Endodermal cell (in vitro differentiated cells): ENCODE results near the gene CAMK1. TPM values are rescaled to one million over a fixed set of nuclear protein-coding genes. Genes with fewer than 3 reads are reported as not detected.

Experiments
- DNase-seq: peaks from one replicate; pipeline ENCODE4 v3.0.0-alpha.2; 2017
- H3K27ac ChIP-seq: 2 replicates; pipeline ENCODE4 v1.5.1; 2013; ENCODE audit warnings: mild to moderate bottlenecking, low read depth, low read length, moderate library complexity
- H3K27me3 ChIP-seq: 2 replicates; pipeline ENCODE4 v1.6.1; 2013; ENCODE audit warnings: mild to moderate bottlenecking, low read length, moderate library complexity; ENCODE audit not compliant: insufficient read depth, control insufficient read depth, poor library complexity, severe bottlenecking
- H3K36me3 ChIP-seq: 2 replicates; pipeline ENCODE4 v1.7.0; 2013; ENCODE audit warnings: mild to moderate bottlenecking, low read length, moderate library complexity; ENCODE audit not compliant: control insufficient read depth, insufficient read depth
- H3K4me1 ChIP-seq: one replicate; pipeline ENCODE4 v1.7.0; 2013; ENCODE audit warnings: low read length; ENCODE audit not compliant: control insufficient read depth, insufficient read depth
- H3K4me3 ChIP-seq: 2 replicates; pipeline ENCODE4 v1.5.1; 2013; ENCODE audit warnings: mild to moderate bottlenecking, low read length, moderate library complexity
- H3K9ac ChIP-seq: 2 replicates; pipeline ENCODE4 v1.6.1; 2013; ENCODE audit warnings: mild to moderate bottlenecking, low read length, moderate library complexity; ENCODE audit not compliant: poor library complexity, severe bottlenecking; ENCODE audit errors: extremely low read depth
- H3K9me3 ChIP-seq: 2 replicates; pipeline ENCODE4 v1.6.1; 2013; ENCODE audit warnings: mild to moderate bottlenecking, low read length, moderate library complexity; ENCODE audit not compliant: control insufficient read depth
- H3K27ac Mint-ChIP-seq: 2 replicates; pipeline ENCODE4 v1.8.0; 2020; ENCODE audit warnings: mixed read lengths
- H3K27me3 Mint-ChIP-seq: 2 replicates; pipeline ENCODE4 v1.8.0; 2021; ENCODE audit warnings: mild to moderate bottlenecking, mixed read lengths; ENCODE audit not compliant: insufficient read depth
- H3K36me3 Mint-ChIP-seq: 2 replicates; pipeline ENCODE4 v1.8.0; 2020; ENCODE audit warnings: low read depth, mixed read lengths
- H3K4me1 Mint-ChIP-seq: 2 replicates; pipeline ENCODE4 v1.8.0; 2020; ENCODE audit warnings: mixed read lengths
- H3K4me3 Mint-ChIP-seq: 2 replicates; pipeline ENCODE4 v1.8.0; 2020; ENCODE audit warnings: mild to moderate bottlenecking, moderate library complexity, mixed read lengths
- H3K9me3 Mint-ChIP-seq: 2 replicates; pipeline ENCODE4 v1.8.0; 2020; ENCODE audit warnings: mild to moderate bottlenecking, mixed read lengths
- CTCF ChIP-seq: fragments of 200-600 bp; sonication (generic); conservative IDR thresholded peaks from 2 replicates; pipeline ENCODE4 v1.5.0; 2021; ENCODE audit warnings: antibody characterized with exemption, mild to moderate bottlenecking
- WGBS, 2 experiments: methylation state at CpG; one replicate each; pipeline versions ENCODE4 v1.1.5 to v1.1.7; 2013; ENCODE audit warnings: missing lambda C conversion rate in 2 of 2, mixed read lengths in 1 of 2; ENCODE audit not compliant: insufficient coverage in 1 of 2, insufficient read length in 1 of 2; 5-methylcytosine and 5-hydroxymethylcytosine counted together
- total RNA-seq, 2 donors: library from RNA; stranded (reverse); fragmentation: NEBNext Ultra II Directional in 1 of 2; extraction: Animal tissue kit (Norgen Biotek cat#: 25700) in 1 of 2; gene quantifications; 2 replicates in 1 of 2; 3 replicates in 1 of 2; pipeline ENCODE4 v1.2.1, GENCODE V29; 2021

The CAMK1 gene
- total RNA-seq, 2 donors from 2014 or later = 10.1 to 13.3 TPM

- Histone ChIP-seq H3K4me3 (no peak overlapping the region), H3K4me1 (no peaks in the 10 kb centered on the region), H3K9ac (no peak overlapping the region), H3K27me3 (peaks cover 14% of the 10 kb centered on the region), H3K36me3 (no peaks in the 10 kb centered on the region), H3K27ac (no peak overlapping the region), H3K9me3 (no peaks in the 10 kb centered on the region)
- Mint-ChIP-seq H3K9me3 (no peaks in the 10 kb centered on the region), H3K4me1 (no peaks in the 10 kb centered on the region), H3K4me3 (no peak overlapping the region), H3K36me3 (no peaks in the 10 kb centered on the region), H3K27ac (no peak overlapping the region), H3K27me3 (peaks cover 3% of the 10 kb centered on the region)
- WGBS, 2 experiments = 75 to 92% methylated on average over 2 of the region's 2 CpGs
- no peak for DNase-seq
- no peak for TF ChIP-seq CTCF
Observed at GRCh38 chr3:9721700-9722060, 48.1 kb downstream of the CAMK1 start.

GRCh38 chr3:9721015-9721699 is 48.6 kb downstream of the CAMK1 start:
- H3K9ac ChIP-seq = no peak overlapping the region
- Mint-ChIP-seq H3K4me1 (no peaks in the 10 kb centered on the region), H3K27ac (no peak overlapping the region), H3K9me3 (no peaks in the 10 kb centered on the region), H3K4me3 (no peak overlapping the region), H3K27me3 (peaks cover 3% of the 10 kb centered on the region), H3K36me3 (no peaks in the 10 kb centered on the region)
- no peaks in the 10 kb centered on the region for H3K4me1 ChIP-seq
- TF ChIP-seq CTCF = no peak
- H3K36me3 ChIP-seq = no peaks in the 10 kb centered on the region
- no peaks in the 10 kb centered on the region for H3K9me3 ChIP-seq
- H3K4me3 ChIP-seq = no peak overlapping the region
- no peak overlapping the region for H3K27ac ChIP-seq
- DNase-seq = no peak
- H3K27me3 ChIP-seq = peaks cover 14% of the 10 kb centered on the region
- 57 to 65% methylated on average over 2 to 7 of the region's 7 CpGs for WGBS, 2 experiments

GRCh38 chr3:9718118-9718517 is 51.6 kb downstream of the CAMK1 start:
- H3K36me3 Mint-ChIP-seq = no peaks in the 10 kb centered on the region
- H3K4me1 Mint-ChIP-seq = no peaks in the 10 kb centered on the region
- TF ChIP-seq CTCF = no peak
- no peaks in the 10 kb centered on the region for H3K4me1 ChIP-seq
- peaks cover 8% of the 10 kb centered on the region for H3K27me3 Mint-ChIP-seq
- no peak for DNase-seq
- H3K9ac ChIP-seq = no peak overlapping the region
- no peak overlapping the region for H3K27ac ChIP-seq
- H3K4me3 ChIP-seq = no peak overlapping the region
- H3K27me3 ChIP-seq = peaks cover 17% of the 10 kb centered on the region
- no peaks in the 10 kb centered on the region for H3K9me3 Mint-ChIP-seq
- WGBS, 2 experiments = 73 to 82% methylated on average over 2 to 4 of the region's 4 CpGs
- H3K36me3 ChIP-seq = no peaks in the 10 kb centered on the region
- H3K4me3 Mint-ChIP-seq = no peak overlapping the region
- no peak overlapping the region for H3K27ac Mint-ChIP-seq
- no peaks in the 10 kb centered on the region for H3K9me3 ChIP-seq
